ENCODE results near the gene ADD2.

DNA sequence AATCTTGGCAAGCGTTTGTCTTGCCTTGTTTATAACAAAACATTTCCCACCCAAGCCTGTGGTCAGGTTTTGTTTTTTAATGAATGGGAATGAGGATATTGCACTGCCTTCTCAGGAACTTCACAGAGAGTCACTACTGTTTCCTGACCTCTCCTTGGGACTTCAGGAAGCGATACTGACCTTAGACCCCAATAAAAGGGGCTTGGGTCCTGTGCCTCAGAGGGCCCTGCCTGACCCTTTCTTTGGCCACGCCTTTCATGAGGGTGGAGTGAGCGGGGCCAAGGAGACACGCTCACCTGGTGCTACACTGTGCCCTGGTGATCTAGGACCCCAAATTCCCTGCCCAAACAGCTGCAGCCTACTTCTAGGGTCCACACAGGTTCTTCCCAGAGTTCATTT lies 121.6 kb downstream of the ADD2 start:
- TF ChIP-seq EZH2 (IDR thresholded peaks at IDR 0.05; ENCODE audit: low read length, unreplicated experiment) (no peak), EZH2phosphoT487 (IDR thresholded peaks at IDR 0.05; ENCODE audit: borderline replicate concordance, low read length) (no peak)
- TF ChIP-seq, protein P1, sequence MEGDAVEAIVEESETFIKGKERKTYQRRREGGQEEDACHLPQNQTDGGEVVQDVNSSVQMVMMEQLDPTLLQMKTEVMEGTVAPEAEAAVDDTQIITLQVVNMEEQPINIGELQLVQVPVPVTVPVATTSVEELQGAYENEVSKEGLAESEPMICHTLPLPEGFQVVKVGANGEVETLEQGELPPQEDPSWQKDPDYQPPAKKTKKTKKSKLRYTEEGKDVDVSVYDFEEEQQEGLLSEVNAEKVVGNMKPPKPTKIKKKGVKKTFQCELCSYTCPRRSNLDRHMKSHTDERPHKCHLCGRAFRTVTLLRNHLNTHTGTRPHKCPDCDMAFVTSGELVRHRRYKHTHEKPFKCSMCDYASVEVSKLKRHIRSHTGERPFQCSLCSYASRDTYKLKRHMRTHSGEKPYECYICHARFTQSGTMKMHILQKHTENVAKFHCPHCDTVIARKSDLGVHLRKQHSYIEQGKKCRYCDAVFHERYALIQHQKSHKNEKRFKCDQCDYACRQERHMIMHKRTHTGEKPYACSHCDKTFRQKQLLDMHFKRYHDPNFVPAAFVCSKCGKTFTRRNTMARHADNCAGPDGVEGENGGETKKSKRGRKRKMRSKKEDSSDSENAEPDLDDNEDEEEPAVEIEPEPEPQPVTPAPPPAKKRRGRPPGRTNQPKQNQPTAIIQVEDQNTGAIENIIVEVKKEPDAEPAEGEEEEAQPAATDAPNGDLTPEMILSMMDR (conservative IDR thresholded peaks at IDR 0.05; ENCODE audit: low read depth, low read length), result no peak

All from PC-3 (cell line).